ENCODE measurements around the gene NFATC1. TPM values are rescaled to one million over a fixed set of nuclear protein-coding genes. Genes with fewer than 3 reads are reported as not detected.

NFATC1 gene
- total RNA-seq, 4 donors from 2014 or later = 7.1 to 74.7 (median 28.4) TPM

DNA sequence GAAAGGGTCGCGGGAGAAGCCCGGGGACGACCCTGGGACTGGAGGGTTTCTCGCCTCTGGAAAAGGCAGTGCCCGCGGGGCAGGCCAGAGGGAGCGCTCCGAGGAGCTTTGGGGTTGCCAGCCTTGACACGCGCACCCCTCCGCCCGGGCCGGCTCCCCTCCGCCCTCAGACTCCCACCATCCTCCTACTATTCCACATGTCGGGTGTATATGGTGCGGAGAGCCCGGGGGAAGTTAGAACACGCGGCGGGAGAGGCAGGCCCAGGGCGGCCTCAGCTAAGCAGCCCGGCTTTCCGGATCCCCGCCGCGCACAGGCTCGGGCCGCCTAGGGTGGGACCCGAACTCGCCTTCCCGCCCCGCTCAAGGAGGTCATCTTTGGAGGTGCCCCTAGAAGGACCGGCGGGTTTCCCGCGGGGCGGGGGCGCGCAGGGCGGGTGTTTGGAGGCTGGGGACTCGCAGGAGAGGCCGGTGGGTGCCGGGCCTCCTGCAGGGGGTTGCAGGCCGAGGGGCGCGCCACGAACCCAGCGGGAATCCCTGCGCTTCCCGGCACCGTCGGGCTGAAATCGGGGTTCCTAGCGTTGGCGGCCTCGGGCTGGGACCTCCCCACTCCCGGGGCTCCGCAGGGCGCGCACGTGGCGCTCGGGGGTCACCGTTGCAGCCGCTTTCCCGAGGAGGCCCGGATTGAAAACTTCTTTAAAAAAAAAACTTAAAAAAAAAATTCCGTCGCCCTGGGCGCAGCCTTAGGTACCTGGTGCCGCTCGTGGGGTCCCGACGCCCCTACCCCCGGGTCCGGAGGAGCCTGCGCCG, 3.7 kb downstream of the NFATC1 start:
- peaks cover 46 to 58% of the 10 kb centered on the region in 2 donors for H3K4me1 ChIP-seq
- H3K27ac ChIP-seq = peak overlapping the region; percentile 88 to 99 (median 94)
- no peak for ATAC-seq
- H3K9me3 ChIP-seq = no peaks in the 10 kb centered on the region
- TF ChIP-seq, protein P1, sequence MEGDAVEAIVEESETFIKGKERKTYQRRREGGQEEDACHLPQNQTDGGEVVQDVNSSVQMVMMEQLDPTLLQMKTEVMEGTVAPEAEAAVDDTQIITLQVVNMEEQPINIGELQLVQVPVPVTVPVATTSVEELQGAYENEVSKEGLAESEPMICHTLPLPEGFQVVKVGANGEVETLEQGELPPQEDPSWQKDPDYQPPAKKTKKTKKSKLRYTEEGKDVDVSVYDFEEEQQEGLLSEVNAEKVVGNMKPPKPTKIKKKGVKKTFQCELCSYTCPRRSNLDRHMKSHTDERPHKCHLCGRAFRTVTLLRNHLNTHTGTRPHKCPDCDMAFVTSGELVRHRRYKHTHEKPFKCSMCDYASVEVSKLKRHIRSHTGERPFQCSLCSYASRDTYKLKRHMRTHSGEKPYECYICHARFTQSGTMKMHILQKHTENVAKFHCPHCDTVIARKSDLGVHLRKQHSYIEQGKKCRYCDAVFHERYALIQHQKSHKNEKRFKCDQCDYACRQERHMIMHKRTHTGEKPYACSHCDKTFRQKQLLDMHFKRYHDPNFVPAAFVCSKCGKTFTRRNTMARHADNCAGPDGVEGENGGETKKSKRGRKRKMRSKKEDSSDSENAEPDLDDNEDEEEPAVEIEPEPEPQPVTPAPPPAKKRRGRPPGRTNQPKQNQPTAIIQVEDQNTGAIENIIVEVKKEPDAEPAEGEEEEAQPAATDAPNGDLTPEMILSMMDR (IDR thresholded peaks at IDR 0.05 in 4 of 5, conservative IDR thresholded peaks at IDR 0.05 in 1 of 5) = no peak
- TF ChIP-seq POLR2A (IDR thresholded peaks at IDR 0.05) = no peak
- H3K27me3 ChIP-seq = no peaks in the 10 kb centered on the region
- intact Hi-C loops (cut with DNase I; ENCODE audit: low total_unique reads) = loop anchor here (5.0 to 10.0 kb wide), 2 partner anchors 128 to 555 kb away; partner anchors contain the start of gene SLC66A2
- H3K36me3 ChIP-seq = no peaks in the 10 kb centered on the region
- H3K4me3 ChIP-seq = peak overlapping the region; percentile 70 to 95 (median 79)
- in situ Hi-C loops (cut with MboI; ENCODE audit: low sequenced_read_pairs in 4 of 4) = loop anchor here in 2 of 4 donors (10.0 kb wide), 1 partner anchor 105 kb away; no protein-coding TSS in a partner anchor
- no peak for DNase-seq

DNA sequence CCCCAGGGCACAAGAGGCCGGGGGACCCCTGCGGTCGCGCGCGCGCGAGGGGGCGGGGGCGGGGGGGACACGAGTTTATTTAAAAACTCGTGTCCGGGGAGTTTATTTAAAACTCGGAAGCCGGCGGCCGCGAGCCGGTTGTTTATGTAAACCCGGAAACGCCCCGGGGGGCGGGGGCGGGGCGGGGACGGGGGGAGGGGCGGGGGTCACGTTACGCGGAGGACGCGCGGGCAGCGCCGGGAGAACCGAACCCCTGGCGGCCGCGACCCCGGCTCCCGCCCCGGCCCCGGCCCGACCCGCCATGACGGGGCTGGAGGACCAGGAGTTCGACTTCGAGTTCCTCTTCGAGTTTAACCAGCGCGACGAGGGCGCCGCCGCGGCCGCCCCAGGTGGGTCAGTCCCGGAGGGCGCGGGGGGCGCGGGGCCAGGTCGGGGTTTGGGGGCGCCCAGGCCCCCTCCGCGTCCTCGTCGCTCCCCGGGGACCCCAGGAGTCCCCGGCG, 4.4 kb downstream of the NFATC1 start:
- no peaks in the 10 kb centered on the region for H3K36me3 ChIP-seq
- peak overlapping the region; percentile 70 to 95 (median 79) for H3K4me3 ChIP-seq
- ATAC-seq = peak; percentile 15
- H3K4me1 ChIP-seq = peaks cover 47 to 60% of the 10 kb centered on the region in 2 donors
- H3K9me3 ChIP-seq = no peaks in the 10 kb centered on the region
- DNase-seq = peak; percentile 62 to 78
- no peaks in the 10 kb centered on the region for H3K27me3 ChIP-seq
- peak; percentile 56 to 57 for TF ChIP-seq POLR2A (IDR thresholded peaks at IDR 0.05)
- TF ChIP-seq, protein P1 (IDR thresholded peaks at IDR 0.05 in 4 of 5, conservative IDR thresholded peaks at IDR 0.05 in 1 of 5) = no peak
- H3K27ac ChIP-seq = peak overlapping the region; percentile 88 to 99 (median 94)
- in situ Hi-C loops (cut with MboI; ENCODE audit: low sequenced_read_pairs in 4 of 4) = loop anchor here in 2 of 4 donors (10.0 kb wide), 1 partner anchor 105 kb away; no protein-coding TSS in a partner anchor
- intact Hi-C loops (cut with DNase I; ENCODE audit: low total_unique reads) = loop anchor here (10.0 kb wide), 1 partner anchor 555 kb away; the partner anchor contains the start of gene SLC66A2

DNA sequence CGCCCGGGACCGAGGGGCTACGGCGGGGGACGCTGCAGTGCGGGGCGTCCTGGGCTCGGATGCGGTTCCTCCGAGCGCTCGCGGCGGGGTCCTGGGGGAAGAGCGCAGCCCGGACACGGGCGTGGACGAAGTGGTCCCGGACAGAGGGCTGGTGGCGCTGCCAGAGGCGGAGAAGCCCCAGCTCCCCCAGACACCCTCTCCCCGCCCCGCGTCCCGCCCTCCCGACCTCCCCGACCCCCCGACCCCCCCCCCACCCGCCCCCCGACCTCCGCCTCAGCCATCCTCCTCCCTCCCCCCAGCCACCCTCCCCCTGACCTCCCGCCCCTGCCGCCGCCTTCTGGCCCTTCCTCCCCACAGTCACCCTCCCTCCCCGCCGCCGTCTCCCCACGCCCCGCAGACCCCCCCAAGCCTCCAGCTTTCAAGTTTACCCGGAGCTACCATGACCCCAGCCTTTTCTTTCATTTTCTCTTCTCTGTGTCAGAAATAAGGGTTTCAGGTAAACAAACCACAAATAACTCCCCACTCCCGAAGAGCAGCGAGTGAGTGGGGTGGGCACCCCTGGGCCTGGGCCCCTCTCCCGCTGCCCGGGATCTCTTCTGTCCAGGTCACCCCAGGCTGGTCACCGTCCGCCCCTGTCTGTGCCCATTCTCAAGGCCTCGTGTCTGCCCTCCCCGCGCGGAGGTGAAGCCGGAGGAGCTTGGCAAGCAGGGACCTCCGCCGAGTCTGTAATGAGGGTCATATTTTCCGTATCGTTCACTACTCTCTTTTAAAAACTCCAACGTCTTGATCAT, 5.1 kb downstream of the NFATC1 start:
- ATAC-seq = no peak
- no peak for TF ChIP-seq POLR2A (IDR thresholded peaks at IDR 0.05)
- TF ChIP-seq, protein P1 (IDR thresholded peaks at IDR 0.05 in 4 of 5, conservative IDR thresholded peaks at IDR 0.05 in 1 of 5) = no peak

DNA sequence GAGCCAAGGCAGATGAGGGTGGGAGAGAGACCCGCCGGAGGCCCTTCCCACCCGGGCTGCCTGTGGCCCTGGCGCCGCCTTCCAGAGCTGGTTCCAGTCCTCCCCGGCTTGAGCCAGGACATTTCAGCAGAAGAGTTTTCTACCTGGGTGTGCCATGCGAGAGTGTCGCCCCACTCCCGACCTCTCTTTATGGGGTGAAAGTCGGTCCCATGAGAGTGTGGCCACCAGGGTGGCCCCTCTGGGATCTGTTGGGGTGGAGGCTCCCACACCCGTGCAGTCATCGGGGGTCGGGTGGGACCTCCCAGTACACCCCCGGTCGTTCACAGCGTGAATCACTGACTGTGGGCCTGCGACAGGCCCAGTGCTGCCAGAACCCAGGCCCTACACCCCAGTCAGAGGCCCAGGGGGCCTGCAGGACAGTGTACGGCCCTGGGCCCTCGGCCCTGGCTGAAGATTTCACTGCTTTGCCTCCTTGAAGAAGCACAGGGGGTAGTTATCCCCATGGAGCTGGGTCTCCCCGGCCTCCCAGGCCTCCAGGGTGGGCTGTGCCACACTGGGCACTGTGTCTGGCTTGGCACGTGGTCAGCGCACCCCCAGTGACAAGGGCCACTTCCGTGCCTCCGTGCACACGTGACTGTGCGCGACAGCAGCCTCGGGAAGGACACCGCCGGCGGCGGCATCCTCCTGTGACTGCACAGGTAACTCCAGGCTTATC, 5.9 kb downstream of the NFATC1 start:
- TF ChIP-seq, protein P1 (IDR thresholded peaks at IDR 0.05 in 4 of 5, conservative IDR thresholded peaks at IDR 0.05 in 1 of 5) = no peak
- no peak for TF ChIP-seq POLR2A (IDR thresholded peaks at IDR 0.05)
- Histone ChIP-seq H3K9me3 (no peaks in the 10 kb centered on the region), H3K4me3 (peak overlapping the region; percentile 28 to 73 (median 54)), H3K27ac (peak overlapping the region; percentile 88 to 99 (median 94)), H3K36me3 (no peaks in the 10 kb centered on the region), H3K27me3 (no peaks in the 10 kb centered on the region), H3K4me1 (peaks cover 55 to 65% of the 10 kb centered on the region in 2 donors)
- in situ Hi-C loops (cut with MboI; ENCODE audit: low sequenced_read_pairs in 4 of 4) = loop anchor here in 2 of 4 donors (10.0 kb wide), 1 partner anchor 103 kb away; no protein-coding TSS in a partner anchor
- no peak for ATAC-seq
- DNase-seq = peak in 1 of 2 donors; percentile 34
- intact Hi-C loops (cut with DNase I; ENCODE audit: low total_unique reads) = loop anchor here (2.0 to 10.0 kb wide), 2 partner anchors 37 to 553 kb away; partner anchors contain the start of gene SLC66A2

More for the DNA sequence above, 5.1 kb downstream of the NFATC1 start:
- Histone ChIP-seq H3K9me3 (no peaks in the 10 kb centered on the region), H3K4me1 (peaks cover 54 to 64% of the 10 kb centered on the region in 2 donors), H3K36me3 (no peaks in the 10 kb centered on the region), H3K27ac (peak overlapping the region; percentile 88 to 99 (median 94)), H3K4me3 (peak overlapping the region; percentile 70 to 95 (median 79)), H3K27me3 (no peaks in the 10 kb centered on the region)
- DNase-seq = peak in 1 of 2 donors; percentile 42
- in situ Hi-C loops (cut with MboI; ENCODE audit: low sequenced_read_pairs in 4 of 4) = loop anchor here in 2 of 4 donors (10.0 kb wide), 1 partner anchor 104 kb away; no protein-coding TSS in a partner anchor
- intact Hi-C loops (cut with DNase I; ENCODE audit: low total_unique reads) = loop anchor here (10.0 kb wide), 1 partner anchor 554 kb away; the partner anchor contains the start of gene SLC66A2
